ENCODE measurements around the gene RFX3.

- TF ChIP-seq TAF1 (conservative IDR thresholded peaks at IDR 0.05) (no peak), RAD21 (IDR thresholded peaks at IDR 0.05) (no peak)
Observed at GRCh38 chr9:3397766-3398165, 128.0 kb downstream of the RFX3 start.

All from liver (tissue), 2 donors.